Stimulated activated CD4-positive, alpha-beta T cell treated with anti-CD3 and anti-CD28 coated beads, Interleukin-12 subunit alpha, Interleukin-12 subunit beta, amount 100 ng/mL, for 4 hours (primary cell): ENCODE data around the gene TNRC6C.
"Not testable (repeated sequence)": the region's sequence is repeated elsewhere in the genome, so short reads cannot be mapped to it uniquely, and the experiment has no call there.

ENCODE experiments used
- DNase-seq: peaks from one replicate; pipeline ENCODE4 v3.0.0-alpha.2; 2020

TNRC6C gene

GRCh38 chr17:77933777-77934398, 24.6 kb upstream of the TNRC6C start:
- no peak for DNase-seq

- no peak for DNase-seq
These were observed 23.4 kb upstream of the TNRC6C start for GRCh38 chr17:77935121-77935571.

GRCh38 chr17:77935744-77936143, 22.8 kb upstream of the TNRC6C start:
- DNase-seq: not testable (repeated sequence)

GRCh38 chr17:77936881-77937280, 21.6 kb upstream of the TNRC6C start:
- DNase-seq: no peak

- DNase-seq: no peak
These were observed 17.5 kb upstream of the TNRC6C start for GRCh38 chr17:77941004-77941403.

- DNase-seq: no peak
These were observed 16.2 kb upstream of the TNRC6C start for GRCh38 chr17:77942112-77942988.

GRCh38 chr17:77943971-77944370, 14.5 kb upstream of the TNRC6C start:
- DNase-seq: no peak

GRCh38 chr17:77944390-77945222, 13.9 kb upstream of the TNRC6C start:
- no peak for DNase-seq

- DNase-seq: no peak
These were observed 11.4 kb upstream of the TNRC6C start for GRCh38 chr17:77946900-77947645.

- no peak for DNase-seq
These were observed 9.8 kb upstream of the TNRC6C start for GRCh38 chr17:77948690-77949114.

GRCh38 chr17:77951123-77951522, 7.4 kb upstream of the TNRC6C start:
- DNase-seq: no peak

- DNase-seq: no peak
These were observed 6.1 kb upstream of the TNRC6C start for GRCh38 chr17:77952368-77952767.

GRCh38 chr17:77957235-77957856, 1.2 kb upstream of the TNRC6C start:
- no peak for DNase-seq

- peak; percentile 33 for DNase-seq
These were observed 218 bp downstream of the TNRC6C start for GRCh38 chr17:77958716-77959125.

GRCh38 chr17:77959126-77959925, 823 bp downstream of the TNRC6C start:
- DNase-seq: peak; percentile 25

- DNase-seq: peak; percentile 19
These were observed 1.5 kb downstream of the TNRC6C start for GRCh38 chr17:77959926-77960521.

GRCh38 chr17:77961741-77962140, 3.2 kb downstream of the TNRC6C start:
- no peak for DNase-seq

- DNase-seq: no peak
These were observed 3.8 kb downstream of the TNRC6C start for GRCh38 chr17:77962348-77962747.

GRCh38 chr17:77963441-77963840, 4.9 kb downstream of the TNRC6C start:
- no peak for DNase-seq

GRCh38 chr17:77965352-77965751, 6.8 kb downstream of the TNRC6C start:
- DNase-seq: no peak

GRCh38 chr17:77966476-77966875, 8.0 kb downstream of the TNRC6C start:
- DNase-seq: no peak
